IMR-90 (cell line): Measurements from ENCODE around the gene PNMA8B. TPM values are rescaled to one million over a fixed set of nuclear protein-coding genes. Genes with fewer than 3 reads are reported as not detected.

Experiments
- ATAC-seq: fragments of 200-7000 bp; cut with Tn5 transposase; 2 replicates; pipeline ENCODE4 v1.9.1; 2020; ENCODE audit warnings: low read depth, mild to moderate bottlenecking, moderate library complexity
- BruUV-seq: library from RNA; stranded (reverse); fragments of 400-500 nt; replicated peaks from 2 replicates; lab custom pipeline; 2021; lab: Mats Ljungman, UMichigan
- CTCF ChIA-PET: fragments of 300-600 bp; formaldehyde crosslinking; extraction: SDS; loops from one replicate; lab custom pipeline; 2021; ENCODE audit warnings: antibody characterized with exemption; lab: Yijun Ruan, JAX
- POLR2A ChIA-PET: fragments of 300-600 bp; sonication (Branson Sonifier 250); formaldehyde crosslinking; loops from one replicate; lab custom pipeline; 2022; ENCODE audit warnings: antibody characterized with exemption; ENCODE audit not compliant: unreplicated experiment; lab: Charles Lee
- DNase-seq: peaks from one replicate; pipeline ENCODE4 v3.0.0; 2013
- H2AFZ ChIP-seq: replicated peaks from 2 replicates; pipeline ENCODE3; 2013; ENCODE audit warnings: low read length, mild to moderate bottlenecking; ENCODE audit not compliant: poor library complexity
- H2AK5ac ChIP-seq: 2 replicates; pipeline ENCODE4 v1.6.1; 2013; ENCODE audit warnings: low read depth, low read length, inconsistent platforms
- H2AK9ac ChIP-seq: replicated peaks from 2 replicates; pipeline ENCODE3; 2013; ENCODE audit warnings: mild to moderate bottlenecking, low read depth, low read length, moderate library complexity; ENCODE audit not compliant: poor library complexity
- H2BK120ac ChIP-seq: 2 replicates; pipeline ENCODE4 v1.6.1; 2013; ENCODE audit warnings: low read depth, low read length, inconsistent platforms
- H2BK15ac ChIP-seq: 3 replicates; pipeline ENCODE4 v1.6.1; 2013; ENCODE audit warnings: low read depth, low read length, inconsistent platforms
- H2BK20ac ChIP-seq: 2 replicates; pipeline ENCODE4 v1.6.1; 2013; ENCODE audit warnings: low read depth, mild to moderate bottlenecking, inconsistent platforms, low read length, moderate library complexity
- H2BK5ac ChIP-seq: 2 replicates; pipeline ENCODE4 v1.6.1; 2013; ENCODE audit warnings: mild to moderate bottlenecking, low read depth, low read length, inconsistent platforms; ENCODE audit not compliant: poor library complexity, severe bottlenecking
- H3K14ac ChIP-seq: replicated peaks from 2 replicates; pipeline ENCODE4 v1.6.1; 2013; ENCODE audit warnings: low read depth, low read length, inconsistent platforms
- H3K18ac ChIP-seq: 2 replicates; pipeline ENCODE4 v1.6.1; 2013; ENCODE audit warnings: low read depth, low read length, control low read depth
- H3K23ac ChIP-seq: 2 replicates; pipeline ENCODE4 v1.6.1; 2013; ENCODE audit warnings: low read depth, low read length, inconsistent platforms
- H3K27ac ChIP-seq: 2 replicates; pipeline ENCODE4 v1.5.1; 2013; ENCODE audit warnings: mild to moderate bottlenecking, control low read depth, low read length; ENCODE audit not compliant: insufficient read depth
- H3K27me3 ChIP-seq: 2 replicates; pipeline ENCODE4 v1.6.1; 2013; ENCODE audit warnings: low read length; ENCODE audit not compliant: control insufficient read depth, insufficient read depth
- H3K36me3 ChIP-seq: 2 replicates; pipeline ENCODE4 v1.6.1; 2013; ENCODE audit warnings: low read length, mixed read lengths; ENCODE audit not compliant: control insufficient read depth, insufficient read depth
- H3K4ac ChIP-seq: 2 replicates; pipeline ENCODE4 v1.6.1; 2013; ENCODE audit warnings: low read depth, low read length, inconsistent platforms
- H3K4me1 ChIP-seq: 2 replicates; pipeline ENCODE4 v1.6.1; 2013; ENCODE audit warnings: low read length, mixed read lengths; ENCODE audit not compliant: control insufficient read depth, insufficient read depth
- H3K4me2 ChIP-seq: 2 replicates; pipeline ENCODE4 v1.6.1; 2013; ENCODE audit warnings: low read depth, mild to moderate bottlenecking, control low read depth, low read length, moderate library complexity
- H3K4me3 ChIP-seq: 2 replicates; pipeline ENCODE4 v1.5.1; 2013; ENCODE audit warnings: low read depth, mild to moderate bottlenecking, control low read depth, low read length, moderate library complexity; ENCODE audit not compliant: insufficient read depth
- H3K56ac ChIP-seq: 2 replicates; pipeline ENCODE4 v1.6.1; 2013; ENCODE audit warnings: low read length, inconsistent platforms; ENCODE audit not compliant: insufficient read depth; ENCODE audit errors: extremely low read depth
- H3K79me1 ChIP-seq, 2 experiments: 2 replicates each; pipeline ENCODE4 v1.6.1; 2013; ENCODE audit warnings: low read length in 2 of 2, inconsistent platforms in 1 of 2, low read depth in 1 of 2
- H3K9ac ChIP-seq: 2 replicates; pipeline ENCODE4 v1.6.1; 2013; ENCODE audit warnings: low read depth, low read length, control low read depth
- H3K9me1 ChIP-seq: 2 replicates; pipeline ENCODE4 v1.6.1; 2013; ENCODE audit warnings: low read length, inconsistent platforms; ENCODE audit not compliant: insufficient read depth
- H3K9me3 ChIP-seq: 2 replicates; pipeline ENCODE4 v1.6.1; 2013; ENCODE audit warnings: low read length; ENCODE audit not compliant: control insufficient read depth, insufficient read depth
- H4K20me1 ChIP-seq: 2 replicates; pipeline ENCODE4 v1.6.1; 2013; ENCODE audit warnings: low read length, inconsistent platforms; ENCODE audit not compliant: insufficient read depth
- H4K5ac ChIP-seq: 2 replicates; pipeline ENCODE4 v1.6.1; 2013; ENCODE audit warnings: mild to moderate bottlenecking, low read depth, low read length, control low read depth
- H4K8ac ChIP-seq, 2 experiments: 2 replicates each; pipeline ENCODE4 v1.6.1; 2013; ENCODE audit warnings: low read depth in 2 of 2, low read length in 2 of 2, control low read depth in 1 of 2, inconsistent platforms in 1 of 2
- H4K91ac ChIP-seq: 2 replicates; pipeline ENCODE4 v1.6.1; 2013; ENCODE audit warnings: low read depth, low read length, inconsistent platforms; ENCODE audit not compliant: insufficient read depth
- CEBPB ChIP-seq: IDR thresholded peaks from 2 replicates; pipeline ENCODE4 v1.6.1; 2012; ENCODE audit warnings: low read depth, low read length, improper control_type of control experiment
- FOS ChIP-seq: fragments of 150-350 bp; IDR thresholded peaks from 2 replicates; pipeline ENCODE4 v1.6.1; 2016; ENCODE audit warnings: low read depth, low read length
- MAFK ChIP-seq: IDR thresholded peaks from 2 replicates; pipeline ENCODE4 v1.6.1; 2012; ENCODE audit warnings: low read depth, low read length, improper control_type of control experiment
- MAZ ChIP-seq: IDR thresholded peaks from 2 replicates; pipeline ENCODE4 v1.6.1; 2012; ENCODE audit warnings: low read depth, mild to moderate bottlenecking, low read length, improper control_type of control experiment, moderate library complexity, borderline replicate concordance
- NFE2L2 ChIP-seq: fragments of 150-350 bp; IDR thresholded peaks from 2 replicates; pipeline ENCODE4 v1.6.1; 2016; ENCODE audit warnings: low read depth, mild to moderate bottlenecking, low read length
- POLR2A ChIP-seq: IDR thresholded peaks from 2 replicates; pipeline ENCODE4 v1.6.1; 2012; ENCODE audit warnings: mild to moderate bottlenecking, low read depth, low read length
- RAD21 ChIP-seq: IDR thresholded peaks from 2 replicates; pipeline ENCODE4 v1.6.1; 2012; ENCODE audit warnings: low read length, improper control_type of control experiment
- SMC3 ChIP-seq: fragments of 150-350 bp; IDR thresholded peaks from 2 replicates; pipeline ENCODE4 v1.6.1; 2016; ENCODE audit warnings: low read depth, mild to moderate bottlenecking, antibody characterized with exemption, low read length, moderate library complexity
- WGBS, 2 experiments: methylation state at CpG; one replicate each; pipeline versions ENCODE4 v1.1.5 to v1.1.7; 2013; ENCODE audit warnings: missing lambda C conversion rate in 2 of 2; ENCODE audit not compliant: insufficient read length in 1 of 2; ENCODE audit errors: extremely low coverage in 2 of 2; 5-methylcytosine and 5-hydroxymethylcytosine counted together
- dilution Hi-C: fragments of 300-500 bp; cut with HindIII; formaldehyde crosslinking; loops from one replicate; pipeline ENCODE4 v1.14.3; 2018; ENCODE audit warnings: low sequenced_read_pairs; ENCODE audit not compliant: unreplicated experiment
- in situ Hi-C: fragments of 300-500 bp; cut with MboI; formaldehyde crosslinking; loops from 3 replicates; pipeline ENCODE4 v1.14.3; 2019; ENCODE audit warnings: low sequenced_read_pairs, inconsistent platforms, mixed read lengths
- intact Hi-C: fragments of 100-400 bp; cut with micrococcal nuclease; formaldehyde crosslinking; loops from 2 replicates; pipeline ENCODE4 v1.10.0; 2022
- polyA plus RNA-seq, 3 experiments: library from polyadenylated mRNA; depleted of rRNA; stranded (reverse); fragments of >200 nt; gene quantifications; 2 replicates each; pipeline ENCODE4 v1.2.3, GENCODE V29; 2012; ENCODE audit warnings: low replicate concordance in 1 of 3
- total RNA-seq: library from RNA; depleted of rRNA; stranded (reverse); fragments of >200 nt; gene quantifications from 2 replicates; pipeline ENCODE4 v1.2.3, GENCODE V29; 2012

Gene PNMA8B
- total and polyA plus RNA-seq, 2 of the 4 experiments (the other 2 are of a cell fraction), result 0.12 to 0.18 TPM

DNA sequence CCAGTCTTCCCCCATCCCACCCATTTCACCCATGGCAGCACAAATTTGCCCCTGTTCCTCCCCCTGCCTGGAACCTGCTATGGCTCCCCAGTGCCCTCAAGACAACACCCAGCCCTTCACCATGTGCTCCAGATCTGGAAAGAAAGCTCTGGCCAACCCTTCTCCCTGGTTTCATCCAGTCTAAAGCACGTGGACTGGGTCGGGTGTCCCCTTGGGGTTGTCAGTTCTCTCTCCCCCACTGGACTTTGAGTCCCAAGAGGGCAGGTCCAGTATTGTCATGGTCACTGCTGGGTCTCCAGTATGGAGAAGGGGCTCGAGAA is 19.6 kb upstream of the PNMA8B start:
- H3K56ac ChIP-seq, result no peak overlapping the region
- no peak overlapping the region for H4K91ac ChIP-seq
- H4K20me1 ChIP-seq, result no peaks in the 10 kb centered on the region
- H3K14ac ChIP-seq, result no peak overlapping the region
- H3K4me1 ChIP-seq, result no peaks in the 10 kb centered on the region
- H4K8ac ChIP-seq, result no peak overlapping the region
- no peak overlapping the region for H2BK20ac ChIP-seq
- in situ Hi-C loops (no loop called here), dilution Hi-C loops (no loop called here), intact Hi-C loops (no loop called here)
- no peak overlapping the region for H2BK120ac ChIP-seq
- no peak overlapping the region for H3K23ac ChIP-seq
- ChIA-PET POLR2A (no interaction called here), CTCF (interaction anchor here (0.7 to 1.6 kb wide), 6 partner anchors 9 to 232 kb away, joined by 3 to 5 read pairs (median 4); partner anchors contain the start of gene PNMA8B)
- no peak overlapping the region for H2AK5ac ChIP-seq
- H3K9me1 ChIP-seq, result no peaks in the 10 kb centered on the region; the same call in 1 of the 2 replicates
- H3K79me1 ChIP-seq, result no peaks in the 10 kb centered on the region
- H3K36me3 ChIP-seq, result no peaks in the 10 kb centered on the region
- no peak overlapping the region for H3K4me3 ChIP-seq
- H4K5ac ChIP-seq, result no peak overlapping the region
- ATAC-seq (no peak), DNase-seq (no peak)
- no peak overlapping the region for H3K18ac ChIP-seq
- BruUV-seq, result no TSS peak
- no peak overlapping the region for H3K4me2 ChIP-seq
- H3K27ac ChIP-seq, result no peak overlapping the region
- H3K4ac ChIP-seq, result no peak overlapping the region
- H3K27me3 ChIP-seq, result peaks cover 7% of the 10 kb centered on the region
- peaks cover 9% of the 10 kb centered on the region for H3K9me3 ChIP-seq
- no CpG with 5 or more reads among the region's 3 CpGs for WGBS, 2 experiments
- TF ChIP-seq NFE2L2 (no peak), FOS (no peak), POLR2A (no peak), SMC3 (no peak), MAZ (no peak), RAD21 (no peak), CEBPB (no peak), MAFK (no peak)
- H2BK5ac ChIP-seq, result no peak overlapping the region
- H2AK9ac ChIP-seq, result no peak overlapping the region
- H2AFZ ChIP-seq, result no peak overlapping the region
- H2BK15ac ChIP-seq, result no peak overlapping the region
- no peak overlapping the region for H3K9ac ChIP-seq
